M059J (cell line): ENCODE results near the gene HMX3. TPM values are rescaled to one million over a fixed set of nuclear protein-coding genes. Genes with fewer than 3 reads are reported as not detected.
A peak's percentile ranks its signal among the peaks of the same experiment; 100 is the strongest.

Experiments used
- DNase-seq: peaks from one replicate; pipeline ENCODE4 v3.0.0-alpha.2; 2012; ENCODE audit warnings: low read depth
- total RNA-seq: library from RNA; depleted of rRNA; stranded (reverse); fragments of >200 nt; shearing (Covaris generic); gene quantifications from 2 replicates; pipeline ENCODE4 v1.2.3, GENCODE V29; 2014

Gene HMX3
- total RNA-seq, 1 experiment from 2014 or later: not detected

- DNase-seq: peak; percentile 24
Observed at GRCh38 chr10:123147635-123148413, 12.1 kb downstream of the HMX3 start, which contains the start of gene HMX2. Gene HMX2, plus strand, starts transcription at chr10:123148136. Its CDS starts 243 bp downstream, at chr10:123148379.

- peak; percentile 40 for DNase-seq
Observed at GRCh38 chr10:123148414-123149161, 12.8 kb downstream of the HMX3 start.

- DNase-seq: no peak
Observed at GRCh38 chr10:123149162-123149567, 13.4 kb downstream of the HMX3 start.

DNA sequence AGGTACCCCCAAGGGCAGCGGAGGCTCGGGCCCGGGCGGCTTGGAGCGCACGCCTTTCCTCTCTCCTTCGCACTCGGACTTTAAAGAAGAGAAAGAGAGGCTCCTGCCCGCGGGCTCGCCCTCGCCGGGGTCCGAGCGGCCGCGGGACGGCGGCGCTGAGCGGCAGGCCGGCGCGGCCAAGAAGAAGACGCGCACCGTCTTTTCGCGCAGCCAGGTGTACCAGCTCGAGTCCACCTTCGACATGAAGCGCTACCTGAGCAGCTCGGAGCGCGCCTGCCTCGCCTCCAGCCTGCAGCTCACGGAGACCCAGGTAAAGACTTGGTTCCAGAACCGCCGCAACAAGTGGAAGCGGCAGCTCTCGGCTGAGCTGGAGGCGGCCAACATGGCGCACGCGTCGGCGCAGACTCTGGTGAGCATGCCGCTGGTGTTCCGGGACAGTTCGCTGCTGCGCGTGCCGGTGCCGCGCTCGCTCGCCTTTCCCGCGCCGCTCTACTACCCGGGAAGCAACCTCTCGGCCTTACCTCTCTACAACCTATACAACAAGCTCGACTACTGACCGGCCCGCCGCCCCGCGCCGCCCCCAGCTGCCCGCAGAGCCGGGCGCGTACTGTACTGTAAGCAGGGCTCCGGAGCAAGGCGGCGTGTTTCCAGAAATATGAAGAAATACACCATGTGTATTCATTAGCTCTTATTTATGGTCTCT is 13.9 kb downstream of the HMX3 start:
- DNase-seq: no peak

DNA sequence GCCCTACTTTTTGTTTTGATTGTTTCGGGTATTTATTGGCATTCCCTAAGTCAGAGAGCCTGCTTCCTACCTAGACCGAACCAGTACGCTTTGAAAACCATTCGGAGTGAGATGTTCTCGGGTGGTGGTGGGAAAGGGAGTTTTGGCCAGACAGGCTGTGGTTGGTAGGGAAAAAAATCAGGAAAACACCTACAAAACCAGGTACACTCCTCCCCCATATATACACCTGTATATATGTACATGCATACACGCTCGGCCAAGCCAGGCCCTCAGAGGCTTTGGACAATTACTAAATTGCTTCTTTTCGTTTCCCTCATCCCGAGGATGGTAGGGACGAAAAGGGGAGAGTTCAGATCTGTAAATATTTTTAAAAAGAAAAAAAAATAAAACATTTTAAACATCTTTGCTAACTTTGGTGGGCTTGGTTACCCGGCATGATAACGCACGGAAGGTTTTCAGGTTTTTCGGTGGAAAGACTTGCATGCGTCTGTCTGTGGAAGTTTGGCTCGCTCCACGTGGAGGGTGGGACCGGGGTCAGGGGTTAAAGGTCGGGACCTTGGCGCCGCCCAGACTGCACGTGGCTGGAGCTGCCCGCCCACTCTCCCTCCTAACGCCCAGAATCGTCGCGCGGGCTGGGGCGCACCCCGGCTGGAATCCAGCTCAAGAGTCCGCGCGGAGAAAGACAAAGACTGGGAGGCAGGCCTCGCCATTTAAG is 14.7 kb downstream of the HMX3 start:
- DNase-seq: no peak

GRCh38 chr10:123150986-123151736 is 15.4 kb downstream of the HMX3 start:
- DNase-seq: peak; percentile 24

DNA sequence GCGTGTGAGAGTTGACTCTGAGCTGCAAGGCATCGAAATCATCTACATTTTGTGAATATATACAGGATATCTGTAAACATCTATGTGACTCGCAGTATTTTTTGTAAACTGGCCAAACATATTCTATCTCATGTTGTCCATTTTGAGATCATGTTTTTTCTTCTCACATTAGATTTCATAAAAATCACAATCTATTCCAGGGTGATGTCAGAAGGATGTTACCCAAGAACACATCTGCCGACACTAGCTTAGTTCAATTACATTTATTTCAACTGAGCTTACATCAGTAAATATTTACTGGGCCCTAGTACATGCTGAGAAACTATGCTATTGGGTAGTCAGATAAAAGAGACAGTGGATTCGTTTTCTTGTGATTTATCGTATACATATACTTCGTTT is 16.0 kb downstream of the HMX3 start:
- no peak for DNase-seq

DNA sequence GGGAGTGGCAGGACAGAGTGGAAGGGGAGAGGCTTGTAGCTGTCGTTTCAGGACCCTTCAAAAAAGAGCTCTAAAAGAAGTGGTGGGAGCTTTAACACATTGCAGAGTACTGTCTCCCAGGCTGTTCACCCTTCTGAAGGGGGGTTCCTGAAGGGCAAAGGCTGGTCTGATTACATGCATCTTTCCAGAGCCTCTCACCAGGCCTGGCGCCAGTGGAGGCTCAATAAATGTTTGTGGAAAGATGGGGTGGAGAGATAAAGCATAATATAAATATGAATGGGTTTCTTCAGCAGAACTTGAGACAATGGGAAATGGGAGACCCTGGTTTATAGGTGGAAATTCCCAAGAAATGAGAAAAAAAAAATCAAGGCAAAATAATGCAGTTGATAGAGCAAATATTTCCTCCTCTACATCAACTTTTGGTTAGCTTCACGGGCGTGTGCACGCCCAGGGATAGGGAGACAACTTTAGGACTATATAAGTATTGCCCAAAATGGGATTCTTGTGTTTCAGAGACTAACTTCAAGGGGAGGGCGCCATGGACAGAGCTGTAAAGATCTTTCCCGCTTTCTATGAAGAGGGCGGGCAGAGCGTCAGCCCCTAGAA is 17.8 kb downstream of the HMX3 start:
- DNase-seq: no peak

DNA sequence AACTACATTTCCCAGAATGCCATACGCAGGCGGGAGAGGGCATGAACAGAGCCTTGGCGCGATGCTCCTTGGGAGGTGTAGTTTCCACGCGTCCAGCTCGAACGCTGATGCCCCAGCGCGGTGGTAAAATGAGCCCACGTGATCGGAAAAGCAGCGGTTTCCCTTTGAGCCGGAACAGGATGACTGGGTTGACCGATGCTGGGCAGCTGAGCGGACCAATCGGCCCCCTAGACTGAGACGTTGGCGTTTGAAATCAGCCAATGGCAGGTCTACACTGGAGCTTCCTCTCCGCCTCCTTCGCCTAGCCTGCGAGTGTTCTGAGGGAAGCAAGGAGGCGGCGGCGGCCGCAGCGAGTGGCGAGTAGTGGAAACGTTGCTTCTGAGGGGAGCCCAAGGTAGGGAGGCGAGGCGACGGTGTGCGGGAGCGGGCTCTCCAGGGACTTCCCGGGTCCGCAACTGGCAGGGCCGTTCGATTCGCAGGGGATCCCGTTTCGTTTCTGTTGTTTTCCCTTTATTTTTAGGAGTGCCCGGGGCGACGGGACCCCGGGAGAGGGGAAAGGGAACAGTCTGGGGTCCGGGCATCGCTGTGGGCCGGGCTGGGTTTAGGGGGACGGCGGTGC is 18.4 kb downstream of the HMX3 start, which contains the start of gene BUB3:
TSS of gene BUB3 (plus strand) at position 311 of the 619 bp plus-strand sequence. CDS start 516 bp downstream, outside the sequence.
- peak; percentile 99 for DNase-seq

DNA sequence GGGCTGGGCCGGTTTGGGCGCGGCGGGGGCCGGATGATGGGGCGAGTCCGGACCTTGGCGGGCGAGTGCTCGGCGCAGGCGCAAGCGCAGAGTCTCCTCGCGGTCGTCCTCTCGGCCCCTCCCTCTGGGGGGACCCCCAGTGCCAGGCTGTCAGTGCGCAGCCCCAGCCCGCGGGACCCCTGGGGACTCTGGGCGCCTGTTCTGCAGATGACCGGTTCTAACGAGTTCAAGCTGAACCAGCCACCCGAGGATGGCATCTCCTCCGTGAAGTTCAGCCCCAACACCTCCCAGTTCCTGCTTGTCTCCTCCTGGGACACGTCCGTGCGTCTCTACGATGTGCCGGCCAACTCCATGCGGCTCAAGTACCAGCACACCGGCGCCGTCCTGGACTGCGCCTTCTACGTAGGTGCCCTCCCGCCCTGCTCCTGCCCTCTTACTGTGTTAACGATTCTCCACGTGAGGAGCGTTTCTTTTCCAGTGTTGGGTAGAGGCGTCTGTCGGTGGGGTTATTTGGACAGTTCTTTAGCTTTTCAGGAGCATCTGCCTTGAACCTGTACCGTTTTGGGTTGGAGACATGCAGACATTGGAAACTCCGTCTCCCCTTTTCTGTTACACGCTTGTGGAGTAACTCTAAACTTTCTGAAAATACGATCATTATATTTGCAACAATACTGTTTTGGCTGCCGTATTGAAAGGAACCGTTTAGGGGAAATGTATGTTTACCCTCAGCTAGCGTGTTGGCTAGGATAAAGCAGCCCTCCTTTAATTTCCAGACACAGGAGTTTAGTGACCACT is 19.1 kb downstream of the HMX3 start:
- DNase-seq: peak; percentile 56

DNA sequence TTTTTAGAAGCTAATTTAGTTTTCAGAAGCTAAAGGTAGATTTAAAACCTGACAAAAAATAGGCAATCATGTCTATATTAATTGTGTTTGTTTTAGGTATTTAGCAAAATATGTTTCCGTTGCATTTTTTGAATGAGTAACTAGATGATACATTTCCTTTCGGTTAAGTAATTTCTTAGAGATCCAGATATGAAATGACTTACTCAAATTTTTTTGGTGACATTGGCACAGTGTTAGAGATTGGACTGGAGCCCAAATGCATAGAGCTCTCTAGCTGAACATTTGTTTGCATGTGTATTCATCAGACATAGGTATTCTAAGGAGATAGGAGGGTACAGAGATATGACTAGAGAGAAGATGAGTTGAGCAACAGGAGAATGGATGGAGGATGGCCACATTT is 20.3 kb downstream of the HMX3 start:
- peak; percentile 24 for DNase-seq

- DNase-seq: peak; percentile 65
Observed at GRCh38 chr10:123157210-123157609, 21.4 kb downstream of the HMX3 start.

- DNase-seq: no peak
Observed at GRCh38 chr10:123158682-123159081, 22.9 kb downstream of the HMX3 start.

GRCh38 chr10:123160311-123160980 is 24.7 kb downstream of the HMX3 start:
- DNase-seq: no peak

GRCh38 chr10:123164319-123164718 is 28.5 kb downstream of the HMX3 start:
- no peak for DNase-seq

DNA sequence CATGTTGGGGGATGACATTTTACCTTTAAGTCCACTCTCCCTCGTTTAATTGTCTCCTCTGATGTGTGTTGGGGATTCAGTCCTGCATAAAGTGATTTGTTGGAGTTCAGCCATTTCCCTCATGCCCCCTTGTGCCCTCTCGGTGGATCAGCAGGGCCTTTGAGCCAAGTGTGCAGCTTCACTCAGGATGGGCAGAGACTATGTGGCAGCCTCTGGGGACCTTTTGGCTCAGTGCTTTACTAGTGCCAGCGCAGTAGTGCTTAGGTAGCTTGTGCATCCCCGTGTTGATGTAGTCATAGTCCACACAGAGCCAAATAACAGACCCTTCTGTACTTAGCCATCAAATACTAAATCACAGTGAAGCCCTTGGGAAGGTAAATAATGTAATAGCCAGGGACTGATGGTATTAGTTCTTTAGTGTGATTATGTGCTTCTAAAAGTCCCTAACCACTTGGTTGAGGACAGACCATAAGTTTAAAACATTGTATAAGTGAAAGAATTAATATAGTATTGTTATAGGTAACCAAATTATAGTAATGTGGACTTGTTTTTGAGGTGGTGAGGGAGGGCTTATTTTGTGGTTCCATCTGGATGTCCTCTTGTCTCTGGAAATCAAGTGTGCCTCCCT is 29.8 kb downstream of the HMX3 start:
- DNase-seq: no peak

GRCh38 chr10:123166618-123167017 is 30.8 kb downstream of the HMX3 start:
- no peak for DNase-seq

DNA sequence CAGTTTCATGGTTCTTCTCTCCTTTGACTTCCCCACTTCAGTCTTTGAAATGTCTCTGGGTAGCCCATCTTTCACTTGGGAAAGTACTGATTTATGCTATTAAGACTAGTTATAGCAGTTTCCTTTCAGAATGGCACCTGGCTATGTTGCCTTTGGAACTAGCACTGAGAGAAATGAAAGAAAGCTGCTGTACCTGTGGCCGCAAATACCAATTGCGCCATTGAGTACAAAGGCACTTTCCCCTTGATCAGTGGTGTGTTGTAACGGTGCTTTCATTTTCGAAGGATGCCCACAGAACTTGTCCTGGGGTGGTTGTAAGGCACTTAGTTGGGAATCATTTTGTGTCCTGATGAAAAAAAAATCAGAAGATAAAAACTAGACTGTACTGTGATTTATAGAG is 35.2 kb downstream of the HMX3 start:
- no peak for DNase-seq
